ENCODE measurements around the gene DUOX2. TPM values are rescaled to one million over a fixed set of nuclear protein-coding genes. Genes with fewer than 3 reads are reported as not detected.

The DUOX2 gene
- total RNA-seq, 1 experiment from 2014 or later, result 0.44 TPM

DNA sequence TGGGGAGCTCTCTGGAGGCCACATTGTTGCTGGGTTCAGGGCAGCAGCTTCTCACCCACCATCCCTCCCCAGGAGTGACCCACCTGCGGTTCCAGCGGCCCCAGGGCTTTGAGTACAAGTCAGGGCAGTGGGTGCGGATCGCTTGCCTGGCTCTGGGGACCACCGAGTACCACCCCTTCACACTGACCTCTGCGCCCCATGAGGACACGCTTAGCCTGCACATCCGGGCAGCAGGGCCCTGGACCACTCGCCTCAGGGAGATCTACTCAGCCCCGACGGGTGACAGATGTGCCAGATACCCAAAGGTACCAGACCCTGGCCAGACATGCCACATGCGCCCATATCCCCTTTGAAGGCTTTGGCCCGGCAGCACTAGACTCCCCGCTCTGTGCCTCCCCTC is 47.7 kb upstream of the DUOX2 start:
- Histone ChIP-seq H3K9me3 (ENCODE audit: control insufficient read depth in 1 of 2, insufficient read depth in 1 of 2, low read depth in 1 of 2, low read length in 2 of 2) (no peaks in the 10 kb centered on the region), H3K4me3 (replicated peaks in 1 of 2; ENCODE audit: low read depth in 1 of 2, low read length in 2 of 2) (no peak overlapping the region), H3K79me2 (ENCODE audit: insufficient read depth, low read length) (0 out of 2 replicates have a peak, but pooled peaks cover 6% of the 10 kb centered on the region), H3K27ac (ENCODE audit: low read depth, low read length) (no peak overlapping the region), H3K9me2 (ENCODE audit: insufficient read depth) (no peaks in the 10 kb centered on the region), H4K20me1 (ENCODE audit: insufficient read depth) (no peaks in the 10 kb centered on the region), H3K36me3 (ENCODE audit: control insufficient read depth in 1 of 2, insufficient read depth in 2 of 2, low read length in 2 of 2) (no peaks in the 10 kb centered on the region), H3K4me2 (ENCODE audit: low read length) (no peak overlapping the region), H3K27me3 (ENCODE audit: insufficient read depth, low read length) (no peaks in the 10 kb centered on the region), H3K9ac (ENCODE audit: low read length) (no peak overlapping the region), H3K4me1 (ENCODE audit: control insufficient read depth in 1 of 2, insufficient read depth in 2 of 2, low read length in 2 of 2) (peaks cover 12 to 28% of the 10 kb centered on the region in 2 experiments), H2AFZ (ENCODE audit: low read depth, low read length, poor library complexity, severe bottlenecking) (no peak overlapping the region)
- ChIA-PET RAD21 (ENCODE audit: low non-redundant PET in 1 of 2, low total read pairs in 2 of 2, uncharacterized antibody in 2 of 2, unreplicated experiment in 2 of 2) (no interaction called here), POLR2A (no interaction called here), CTCF (interaction anchor here (0.8 to 4.0 kb wide), 4 partner anchors 18 to 450 kb away, joined by 3 to 42 read pairs (median 8); no protein-coding TSS in a partner anchor)
- intact Hi-C loops (cut with micrococcal nuclease), result loop anchor here (10.0 kb wide), 1 partner anchor 453 kb away; no protein-coding TSS in a partner anchor
- TF ChIP-seq, protein P1, sequence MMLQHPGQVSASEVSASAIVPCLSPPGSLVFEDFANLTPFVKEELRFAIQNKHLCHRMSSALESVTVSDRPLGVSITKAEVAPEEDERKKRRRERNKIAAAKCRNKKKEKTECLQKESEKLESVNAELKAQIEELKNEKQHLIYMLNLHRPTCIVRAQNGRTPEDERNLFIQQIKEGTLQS (IDR thresholded peaks at IDR 0.05), result no peak
- TF ChIP-seq, protein P2, sequence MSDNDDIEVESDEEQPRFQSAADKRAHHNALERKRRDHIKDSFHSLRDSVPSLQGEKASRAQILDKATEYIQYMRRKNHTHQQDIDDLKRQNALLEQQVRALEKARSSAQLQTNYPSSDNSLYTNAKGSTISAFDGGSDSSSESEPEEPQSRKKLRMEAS (IDR thresholded peaks at IDR 0.05), result no peak
- TF ChIP-seq ZNF274 (IDR thresholded peaks at IDR 0.05; ENCODE audit: low read depth, low read length), result no peak
- TF ChIP-seq SIN3A (IDR thresholded peaks at IDR 0.05; ENCODE audit: low read depth), result no peak
- TF ChIP-seq EZH2 (IDR thresholded peaks at IDR 0.05), result no peak
- no peak for TF ChIP-seq POLR2A (IDR thresholded peaks at IDR 0.05; ENCODE audit: borderline replicate concordance, extremely low read depth, insufficient read depth, insufficient read length)
- TF ChIP-seq, protein P3, sequence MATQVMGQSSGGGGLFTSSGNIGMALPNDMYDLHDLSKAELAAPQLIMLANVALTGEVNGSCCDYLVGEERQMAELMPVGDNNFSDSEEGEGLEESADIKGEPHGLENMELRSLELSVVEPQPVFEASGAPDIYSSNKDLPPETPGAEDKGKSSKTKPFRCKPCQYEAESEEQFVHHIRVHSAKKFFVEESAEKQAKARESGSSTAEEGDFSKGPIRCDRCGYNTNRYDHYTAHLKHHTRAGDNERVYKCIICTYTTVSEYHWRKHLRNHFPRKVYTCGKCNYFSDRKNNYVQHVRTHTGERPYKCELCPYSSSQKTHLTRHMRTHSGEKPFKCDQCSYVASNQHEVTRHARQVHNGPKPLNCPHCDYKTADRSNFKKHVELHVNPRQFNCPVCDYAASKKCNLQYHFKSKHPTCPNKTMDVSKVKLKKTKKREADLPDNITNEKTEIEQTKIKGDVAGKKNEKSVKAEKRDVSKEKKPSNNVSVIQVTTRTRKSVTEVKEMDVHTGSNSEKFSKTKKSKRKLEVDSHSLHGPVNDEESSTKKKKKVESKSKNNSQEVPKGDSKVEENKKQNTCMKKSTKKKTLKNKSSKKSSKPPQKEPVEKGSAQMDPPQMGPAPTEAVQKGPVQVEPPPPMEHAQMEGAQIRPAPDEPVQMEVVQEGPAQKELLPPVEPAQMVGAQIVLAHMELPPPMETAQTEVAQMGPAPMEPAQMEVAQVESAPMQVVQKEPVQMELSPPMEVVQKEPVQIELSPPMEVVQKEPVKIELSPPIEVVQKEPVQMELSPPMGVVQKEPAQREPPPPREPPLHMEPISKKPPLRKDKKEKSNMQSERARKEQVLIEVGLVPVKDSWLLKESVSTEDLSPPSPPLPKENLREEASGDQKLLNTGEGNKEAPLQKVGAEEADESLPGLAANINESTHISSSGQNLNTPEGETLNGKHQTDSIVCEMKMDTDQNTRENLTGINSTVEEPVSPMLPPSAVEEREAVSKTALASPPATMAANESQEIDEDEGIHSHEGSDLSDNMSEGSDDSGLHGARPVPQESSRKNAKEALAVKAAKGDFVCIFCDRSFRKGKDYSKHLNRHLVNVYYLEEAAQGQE (IDR thresholded peaks at IDR 0.05; ENCODE audit: low read depth), result no peak
- no peak for TF ChIP-seq ZFX (IDR thresholded peaks at IDR 0.05)
- no peak for TF ChIP-seq JUND (IDR thresholded peaks at IDR 0.05)
- no peak for TF ChIP-seq SP1 (IDR thresholded peaks at IDR 0.05; ENCODE audit: low read depth)
- no peak for TF ChIP-seq SRF (IDR thresholded peaks at IDR 0.05; ENCODE audit: low read depth)
- no peak for TF ChIP-seq CEBPB (IDR thresholded peaks at IDR 0.05; ENCODE audit: low read depth)
- no peak for TF ChIP-seq EZH2phosphoT487 (IDR thresholded peaks at IDR 0.05; ENCODE audit: borderline replicate concordance)
- TF ChIP-seq ELF1 (IDR thresholded peaks at IDR 0.05; ENCODE audit: borderline replicate concordance, low read depth), result no peak
- no peak for TF ChIP-seq YY1 (IDR thresholded peaks at IDR 0.05; ENCODE audit: extremely low read depth, insufficient replicate concordance, low read depth, low read length)
- TF ChIP-seq, protein P4, sequence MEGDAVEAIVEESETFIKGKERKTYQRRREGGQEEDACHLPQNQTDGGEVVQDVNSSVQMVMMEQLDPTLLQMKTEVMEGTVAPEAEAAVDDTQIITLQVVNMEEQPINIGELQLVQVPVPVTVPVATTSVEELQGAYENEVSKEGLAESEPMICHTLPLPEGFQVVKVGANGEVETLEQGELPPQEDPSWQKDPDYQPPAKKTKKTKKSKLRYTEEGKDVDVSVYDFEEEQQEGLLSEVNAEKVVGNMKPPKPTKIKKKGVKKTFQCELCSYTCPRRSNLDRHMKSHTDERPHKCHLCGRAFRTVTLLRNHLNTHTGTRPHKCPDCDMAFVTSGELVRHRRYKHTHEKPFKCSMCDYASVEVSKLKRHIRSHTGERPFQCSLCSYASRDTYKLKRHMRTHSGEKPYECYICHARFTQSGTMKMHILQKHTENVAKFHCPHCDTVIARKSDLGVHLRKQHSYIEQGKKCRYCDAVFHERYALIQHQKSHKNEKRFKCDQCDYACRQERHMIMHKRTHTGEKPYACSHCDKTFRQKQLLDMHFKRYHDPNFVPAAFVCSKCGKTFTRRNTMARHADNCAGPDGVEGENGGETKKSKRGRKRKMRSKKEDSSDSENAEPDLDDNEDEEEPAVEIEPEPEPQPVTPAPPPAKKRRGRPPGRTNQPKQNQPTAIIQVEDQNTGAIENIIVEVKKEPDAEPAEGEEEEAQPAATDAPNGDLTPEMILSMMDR (IDR thresholded peaks at IDR 0.05 in 2 of 3, conservative IDR thresholded peaks at IDR 0.05 in 1 of 3; ENCODE audit: borderline replicate concordance in 1 of 3, insufficient read depth in 1 of 3, low read depth in 2 of 3, low read length in 2 of 3), result no peak
- TF ChIP-seq CBX3 (IDR thresholded peaks at IDR 0.05; ENCODE audit: low read depth), result no peak
- TF ChIP-seq POLR2AphosphoS5 (IDR thresholded peaks at IDR 0.05; ENCODE audit: low read depth, low read length), result no peak
- no peak for TF ChIP-seq TCF7L2 (IDR thresholded peaks at IDR 0.05; ENCODE audit: borderline replicate concordance, extremely low read depth, insufficient read depth, insufficient read length)
- TF ChIP-seq FOSL1 (IDR thresholded peaks at IDR 0.05; ENCODE audit: low read depth), result no peak
- ATAC-seq (no peak), DNase-seq (ENCODE audit: low read depth, low spot score) (no peak)
- BruUV-seq (replicated peaks), result no TSS peak

Measured in HCT116 (cell line).